HEK293 (cell line): ENCODE results near the gene XPR1.

ENCODE experiments used
- CTCF ChIA-PET: fragments of 350-600 bp; formaldehyde crosslinking; extraction: SDS; loops from one replicate; lab custom pipeline; 2021; ENCODE audit warnings: antibody characterized with exemption; lab: Yijun Ruan, JAX
- POLR2A ChIA-PET: fragments of 300-600 bp; formaldehyde crosslinking; extraction: SDS; loops from one replicate; lab custom pipeline; 2020; ENCODE audit warnings: antibody characterized with exemption, inconsistent platforms; lab: Yijun Ruan, JAX
- H3K27ac ChIP-seq: fragments of 200-500 bp; sonication (Bioruptor generic); 2 replicates; pipeline ENCODE4 v1.5.1; 2014; ENCODE audit warnings: low read depth, low read length, control low read depth, inconsistent platforms; ENCODE audit errors: extremely low read depth
- H3K36me3 ChIP-seq, 2 experiments: fragments of 200-500 bp in 1 of 2; sonication (Bioruptor generic) in 1 of 2; 1 replicate in 1 of 2; 2 replicates in 1 of 2; pipeline ENCODE4 v1.5.1; 2014 to 2017; ENCODE audit warnings: inconsistent platforms in 2 of 2, low read length in 2 of 2; ENCODE audit not compliant: control insufficient read depth in 2 of 2, insufficient read depth in 1 of 2
- H3K4me1 ChIP-seq: fragments of 200-500 bp; sonication (Bioruptor generic); 2 replicates; pipeline ENCODE4 v1.5.1; 2014; ENCODE audit warnings: mild to moderate bottlenecking, low read length, inconsistent platforms; ENCODE audit not compliant: control insufficient read depth, insufficient read depth
- H3K4me3 ChIP-seq: 2 replicates; pipeline ENCODE4 v1.5.1; 2011; ENCODE audit warnings: low read depth, mild to moderate bottlenecking, control low read depth, low read length, moderate library complexity
- H3K9me3 ChIP-seq: fragments of 200-500 bp; sonication (Bioruptor generic); 2 replicates; pipeline ENCODE4 v1.5.1; 2014; ENCODE audit warnings: low read depth, low read length, inconsistent platforms; ENCODE audit not compliant: control insufficient read depth, insufficient read depth
- BCL6B ChIP-seq: fragments of 450-650 bp; formaldehyde crosslinking; IDR thresholded peaks from 2 replicates; pipeline ENCODE4 v1.5.1; 2017; ENCODE audit warnings: missing biosample characterization, missing genetic modification characterization
- EGR2 ChIP-seq: fragments of 450-650 bp; formaldehyde crosslinking; IDR thresholded peaks from 2 replicates; pipeline ENCODE4 v1.5.1; 2016; ENCODE audit warnings: low read depth, missing biosample characterization, missing genetic modification characterization
- GLI2 ChIP-seq: fragments of 450-650 bp; formaldehyde crosslinking; IDR thresholded peaks from 2 replicates; pipeline ENCODE4; 2017; ENCODE audit warnings: missing biosample characterization, missing genetic modification characterization, low read depth, borderline replicate concordance
- GLIS2 ChIP-seq: fragments of 450-650 bp; formaldehyde crosslinking; IDR thresholded peaks from 2 replicates; pipeline ENCODE4 v1.5.1; 2016; ENCODE audit warnings: missing biosample characterization, missing genetic modification characterization
- INSM2 ChIP-seq: fragments of 450-650 bp; formaldehyde crosslinking; IDR thresholded peaks from 2 replicates; pipeline ENCODE4 v1.5.1; 2016; ENCODE audit warnings: missing biosample characterization, missing genetic modification characterization
- KLF7 ChIP-seq: fragments of 450-650 bp; formaldehyde crosslinking; IDR thresholded peaks from 2 replicates; pipeline ENCODE4 v1.5.1; 2016; ENCODE audit warnings: missing biosample characterization, missing genetic modification characterization, borderline replicate concordance
- PATZ1 ChIP-seq: fragments of 450-650 bp; formaldehyde crosslinking; IDR thresholded peaks from 2 replicates; pipeline ENCODE4 v1.5.1; 2016; ENCODE audit warnings: missing biosample characterization, missing genetic modification characterization
- SETDB1 ChIP-seq: IDR thresholded peaks from one replicate; pipeline ENCODE4 v1.6.1; 2017; ENCODE audit warnings: mild to moderate bottlenecking, low read length, moderate library complexity, mixed read lengths; ENCODE audit not compliant: insufficient read length
- TCF7L2 ChIP-seq: IDR thresholded peaks from 2 replicates; pipeline ENCODE4 v1.6.1; 2011; ENCODE audit warnings: low read depth, mild to moderate bottlenecking, inconsistent platforms, low read length, moderate library complexity, borderline replicate concordance
- ZNF112 ChIP-seq: fragments of 450-650 bp; formaldehyde crosslinking; IDR thresholded peaks from 2 replicates; pipeline ENCODE4 v1.5.0; 2017; ENCODE audit warnings: missing biosample characterization, missing genetic modification characterization
- ZNF175 ChIP-seq: fragments of 450-650 bp; formaldehyde crosslinking; IDR thresholded peaks from 2 replicates; pipeline ENCODE4 v1.5.1; 2016; ENCODE audit warnings: missing biosample characterization, missing genetic modification characterization
- ZNF211 ChIP-seq: fragments of 450-650 bp; formaldehyde crosslinking; IDR thresholded peaks from 2 replicates; pipeline ENCODE4 v1.5.1; 2016; ENCODE audit warnings: low read depth, missing biosample characterization, missing genetic modification characterization
- ZNF221 ChIP-seq: fragments of 450-650 bp; formaldehyde crosslinking; IDR thresholded peaks from 2 replicates; pipeline ENCODE4 v1.5.1; 2017; ENCODE audit warnings: missing biosample characterization, missing genetic modification characterization, borderline replicate concordance
- ZNF248 ChIP-seq: fragments of 450-650 bp; formaldehyde crosslinking; IDR thresholded peaks from 2 replicates; pipeline ENCODE4 v1.5.1; 2017; ENCODE audit warnings: missing biosample characterization, missing genetic modification characterization
- ZNF341 ChIP-seq: fragments of 450-650 bp; formaldehyde crosslinking; IDR thresholded peaks from 2 replicates; pipeline ENCODE4; 2016; ENCODE audit warnings: low read depth, missing biosample characterization, missing genetic modification characterization
- ZNF398 ChIP-seq: fragments of 450-650 bp; formaldehyde crosslinking; IDR thresholded peaks from 2 replicates; pipeline ENCODE4 v1.5.1; 2017; ENCODE audit warnings: missing biosample characterization, missing genetic modification characterization
- ZNF426 ChIP-seq: fragments of 450-650 bp; formaldehyde crosslinking; IDR thresholded peaks from 2 replicates; pipeline ENCODE4 v1.5.1; 2017; ENCODE audit warnings: missing biosample characterization, missing genetic modification characterization, mild to moderate bottlenecking, inconsistent platforms, moderate library complexity
- ZNF518A ChIP-seq: fragments of 450-650 bp; formaldehyde crosslinking; conservative IDR thresholded peaks from 2 replicates; pipeline ENCODE4 v1.5.1; 2016; ENCODE audit warnings: low read depth, missing biosample characterization, missing genetic modification characterization
- ZNF521 ChIP-seq: fragments of 450-650 bp; formaldehyde crosslinking; IDR thresholded peaks from 2 replicates; pipeline ENCODE4 v1.5.1; 2017; ENCODE audit warnings: missing biosample characterization, mild to moderate bottlenecking, missing genetic modification characterization
- ZNF530 ChIP-seq: fragments of 450-650 bp; formaldehyde crosslinking; IDR thresholded peaks from 2 replicates; pipeline ENCODE4 v1.5.1; 2016; ENCODE audit warnings: low read depth, missing biosample characterization, missing genetic modification characterization
- ZNF561 ChIP-seq: fragments of 450-650 bp; IDR thresholded peaks from 2 replicates; pipeline ENCODE4 v1.5.1; 2018; ENCODE audit warnings: missing biosample characterization, missing genetic modification characterization, borderline replicate concordance
- ZNF777 ChIP-seq: fragments of 450-650 bp; formaldehyde crosslinking; IDR thresholded peaks from 2 replicates; pipeline ENCODE4 v1.5.1; 2017; ENCODE audit warnings: missing biosample characterization, missing genetic modification characterization, borderline replicate concordance

Gene XPR1

GRCh38 chr1:180614730-180615129, 17.1 kb upstream of the XPR1 start:
- Histone ChIP-seq H3K36me3 (no peaks in the 10 kb centered on the region), H3K9me3 (no peaks in the 10 kb centered on the region), H3K27ac (no peak overlapping the region), H3K4me3 (no peak overlapping the region), H3K4me1 (no peaks in the 10 kb centered on the region)
- POLR2A ChIA-PET = no interaction called here
- CTCF ChIA-PET = no interaction called here
- no peak for TF ChIP-seq ZNF175 (tag by site-specific recombination)
- TF ChIP-seq ZNF398 (tag by site-specific recombination) = no peak
- TF ChIP-seq TCF7L2 = no peak
- TF ChIP-seq KLF7 (tag by site-specific recombination) = no peak
- no peak for TF ChIP-seq INSM2 (tag by site-specific recombination)

GRCh38 chr1:180615493-180616290, 16.1 kb upstream of the XPR1 start:
- Histone ChIP-seq H3K9me3 (no peaks in the 10 kb centered on the region), H3K36me3 (no peaks in the 10 kb centered on the region), H3K4me1 (no peaks in the 10 kb centered on the region), H3K27ac (no peak overlapping the region), H3K4me3 (no peak overlapping the region)
- ChIA-PET POLR2A (no interaction called here), CTCF (no interaction called here)
- TF ChIP-seq ZNF221 = no peak
- no peak for TF ChIP-seq ZNF777
- TF ChIP-seq ZNF248 (tag by site-specific recombination) = no peak
- TF ChIP-seq ZNF530 (tag by site-specific recombination) = no peak
- no peak for TF ChIP-seq ZNF518A
- no peak for TF ChIP-seq ZNF521
- no peak for TF ChIP-seq GLI2
- no peak for TF ChIP-seq GLIS2 (tag by site-specific recombination)
- TF ChIP-seq PATZ1 = no peak
- no peak for TF ChIP-seq EGR2 (tag by site-specific recombination)
- TF ChIP-seq ZNF426 (tag by site-specific recombination) = no peak
- no peak for TF ChIP-seq BCL6B (tag by site-specific recombination)
- no peak for TF ChIP-seq ZNF561 (tag by site-specific recombination)
- TF ChIP-seq ZNF112 (tag by site-specific recombination) = no peak
- TF ChIP-seq ZNF341 (tag by site-specific recombination) = no peak
- no peak for TF ChIP-seq SETDB1
- TF ChIP-seq ZNF211 (tag by site-specific recombination) = no peak
